Suprapubic skin (tissue), 4 donors: ENCODE data around the gene NBAS. TPM values are rescaled to one million over a fixed set of nuclear protein-coding genes. Genes with fewer than 3 reads are reported as not detected.

Source experiments
- DNase-seq, 2 donors: peaks; one replicate each; pipeline ENCODE4 v3.0.0-alpha.2; 2019; ENCODE audit warnings: low spot score in 2 of 2
- H3K27ac ChIP-seq: fragments of 200-600 bp; sonication (generic); one replicate; pipeline ENCODE4 v1.5.1; 2019
- H3K27me3 ChIP-seq: fragments of 200-600 bp; sonication (generic); one replicate; pipeline ENCODE4 v1.5.1; 2019
- H3K36me3 ChIP-seq: fragments of 200-600 bp; sonication (generic); one replicate; pipeline ENCODE4 v1.5.1; 2019
- H3K4me1 ChIP-seq: fragments of 200-600 bp; sonication (generic); one replicate; pipeline ENCODE4 v1.5.1; 2019
- H3K4me3 ChIP-seq: fragments of 200-600 bp; sonication (generic); one replicate; pipeline ENCODE4 v1.5.1; 2019; ENCODE audit warnings: mild to moderate bottlenecking
- H3K9me3 ChIP-seq: fragments of 200-600 bp; sonication (generic); one replicate; pipeline ENCODE4 v1.5.1; 2019
- EP300 ChIP-seq: sonication (generic); formaldehyde crosslinking; IDR thresholded peaks from one replicate; pipeline ENCODE4 v1.6.1; 2017; ENCODE audit warnings: antibody characterized with exemption
- POLR2A ChIP-seq, 2 donors: fragments of 450-650 bp; IDR thresholded peaks; one replicate each; pipeline ENCODE4 v1.6.1; 2017; ENCODE audit warnings: antibody characterized with exemption in 2 of 2, mild to moderate bottlenecking in 2 of 2, moderate library complexity in 2 of 2
- POLR2AphosphoS5 ChIP-seq, 3 donors: sonication (generic); formaldehyde crosslinking; IDR thresholded peaks; one replicate each; pipeline ENCODE4 v1.6.1; 2017; ENCODE audit warnings: antibody characterized with exemption in 3 of 3
- WGBS: methylation state at CpG from one replicate; pipeline ENCODE4 v1.1.5; 2018; 5-methylcytosine and 5-hydroxymethylcytosine counted together
- total RNA-seq, 4 donors: library from RNA; depleted of rRNA; stranded (reverse); fragments of >200 nt; gene quantifications; one replicate each; pipeline ENCODE4 v1.1.0, GENCODE V29; 2016
- TF ChIP-seq, protein P1 (sequence below), 2 donors: fragments of 200-600 bp in 1 of 2; fragments of 450-650 bp in 1 of 2; sonication (generic) in 1 of 2; IDR thresholded peaks; one replicate each; pipeline ENCODE4 v1.5.1; 2016 to 2019; ENCODE audit warnings: antibody characterized with exemption in 2 of 2, mild to moderate bottlenecking in 1 of 2, moderate library complexity in 1 of 2

The NBAS gene
- total RNA-seq, 4 donors from 2014 or later = 44.4 to 48.4 (median 45.6) TPM

DNA sequence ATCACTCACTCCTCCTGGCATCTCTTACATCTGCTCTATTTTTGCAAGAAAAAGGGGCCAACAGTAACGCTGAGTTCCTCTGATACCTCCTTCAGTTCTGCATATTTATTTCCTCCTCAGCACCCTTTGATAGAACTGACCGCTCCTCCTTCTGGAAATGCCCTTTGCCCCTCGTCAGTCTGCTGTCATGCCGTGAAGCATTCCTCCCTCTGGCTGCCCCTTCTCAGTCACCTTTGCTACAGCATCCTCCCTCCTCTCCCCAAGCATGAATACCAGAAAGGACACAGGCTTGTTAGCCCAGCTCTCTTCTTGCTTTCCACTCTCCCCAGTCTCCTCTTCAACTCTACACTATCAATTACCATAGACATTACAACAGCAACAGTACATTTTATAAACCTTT, 135.4 kb downstream of the NBAS start:
- H3K4me1 ChIP-seq = no peaks in the 10 kb centered on the region
- TF ChIP-seq POLR2A (IDR thresholded peaks at IDR 0.05) (no peak), POLR2AphosphoS5 (IDR thresholded peaks at IDR 0.05) (no peak), EP300 (no peak)
- TF ChIP-seq, protein P1, sequence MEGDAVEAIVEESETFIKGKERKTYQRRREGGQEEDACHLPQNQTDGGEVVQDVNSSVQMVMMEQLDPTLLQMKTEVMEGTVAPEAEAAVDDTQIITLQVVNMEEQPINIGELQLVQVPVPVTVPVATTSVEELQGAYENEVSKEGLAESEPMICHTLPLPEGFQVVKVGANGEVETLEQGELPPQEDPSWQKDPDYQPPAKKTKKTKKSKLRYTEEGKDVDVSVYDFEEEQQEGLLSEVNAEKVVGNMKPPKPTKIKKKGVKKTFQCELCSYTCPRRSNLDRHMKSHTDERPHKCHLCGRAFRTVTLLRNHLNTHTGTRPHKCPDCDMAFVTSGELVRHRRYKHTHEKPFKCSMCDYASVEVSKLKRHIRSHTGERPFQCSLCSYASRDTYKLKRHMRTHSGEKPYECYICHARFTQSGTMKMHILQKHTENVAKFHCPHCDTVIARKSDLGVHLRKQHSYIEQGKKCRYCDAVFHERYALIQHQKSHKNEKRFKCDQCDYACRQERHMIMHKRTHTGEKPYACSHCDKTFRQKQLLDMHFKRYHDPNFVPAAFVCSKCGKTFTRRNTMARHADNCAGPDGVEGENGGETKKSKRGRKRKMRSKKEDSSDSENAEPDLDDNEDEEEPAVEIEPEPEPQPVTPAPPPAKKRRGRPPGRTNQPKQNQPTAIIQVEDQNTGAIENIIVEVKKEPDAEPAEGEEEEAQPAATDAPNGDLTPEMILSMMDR (IDR thresholded peaks at IDR 0.05) = no peak
- 86% methylated on average over 4 of the region's 4 CpGs for WGBS
- DNase-seq = no peak
- peaks cover 11% of the 10 kb centered on the region for H3K36me3 ChIP-seq
- no peak overlapping the region for H3K27ac ChIP-seq
- no peaks in the 10 kb centered on the region for H3K9me3 ChIP-seq
- no peaks in the 10 kb centered on the region for H3K27me3 ChIP-seq
- H3K4me3 ChIP-seq = no peak overlapping the region

DNA sequence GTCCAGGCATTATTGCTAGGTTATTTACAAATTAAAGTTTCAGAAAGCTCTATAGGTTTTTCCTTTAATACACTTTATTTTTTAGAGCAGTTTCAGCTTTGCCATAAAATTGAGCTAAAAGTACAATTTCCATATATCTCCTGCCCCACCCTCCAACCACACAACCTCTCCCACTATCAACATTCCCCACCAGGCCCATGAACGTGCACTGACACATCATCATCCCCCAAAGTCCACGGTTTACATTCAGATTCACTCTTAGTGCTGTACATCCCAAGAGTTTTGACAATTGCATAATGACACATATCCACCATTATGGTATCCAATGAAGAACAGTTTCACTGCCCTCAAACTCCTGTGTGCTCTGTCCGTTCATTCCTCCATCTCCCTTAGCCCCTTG, 139.4 kb downstream of the NBAS start:
- Histone ChIP-seq H3K4me3 (no peak overlapping the region), H3K4me1 (no peaks in the 10 kb centered on the region), H3K27me3 (no peaks in the 10 kb centered on the region), H3K9me3 (no peaks in the 10 kb centered on the region), H3K27ac (no peak overlapping the region), H3K36me3 (peaks cover 16% of the 10 kb centered on the region)
- 78% methylated on average over 3 of the region's 3 CpGs for WGBS
- DNase-seq = no peak
- TF ChIP-seq POLR2AphosphoS5 (IDR thresholded peaks at IDR 0.05) = no peak
- TF ChIP-seq, protein P1 (IDR thresholded peaks at IDR 0.05) = no peak
- no peak for TF ChIP-seq EP300
- no peak for TF ChIP-seq POLR2A (IDR thresholded peaks at IDR 0.05)

DNA sequence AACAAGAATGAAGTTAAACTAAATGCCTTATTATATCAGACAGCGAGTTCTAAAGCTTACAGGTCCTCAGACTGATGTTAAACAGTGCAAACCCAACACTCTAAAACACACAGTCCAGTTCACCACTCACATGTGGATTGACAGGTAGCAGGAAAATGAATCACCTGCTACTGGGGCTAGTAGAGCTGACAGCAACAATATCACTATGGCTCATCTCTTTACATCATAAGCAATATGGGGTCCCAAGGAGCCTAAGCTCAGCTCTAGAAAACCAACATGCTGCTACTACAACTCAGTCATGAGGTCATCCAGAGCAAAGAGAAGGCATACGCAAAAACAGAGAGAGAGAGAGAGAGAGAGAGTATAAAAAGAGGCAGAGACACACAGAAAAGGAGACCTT, 145.4 kb downstream of the NBAS start:
- Histone ChIP-seq H3K4me3 (no peak overlapping the region), H3K4me1 (no peaks in the 10 kb centered on the region), H3K27ac (no peak overlapping the region), H3K27me3 (no peaks in the 10 kb centered on the region), H3K9me3 (no peaks in the 10 kb centered on the region), H3K36me3 (peaks cover 47% of the 10 kb centered on the region)
- TF ChIP-seq, protein P1 (IDR thresholded peaks at IDR 0.05) = no peak
- TF ChIP-seq POLR2A (IDR thresholded peaks at IDR 0.05) (no peak), POLR2AphosphoS5 (IDR thresholded peaks at IDR 0.05) (no peak), EP300 (no peak)
- no peak for DNase-seq
- WGBS = 95% methylated on average over 2 of the region's 2 CpGs

DNA sequence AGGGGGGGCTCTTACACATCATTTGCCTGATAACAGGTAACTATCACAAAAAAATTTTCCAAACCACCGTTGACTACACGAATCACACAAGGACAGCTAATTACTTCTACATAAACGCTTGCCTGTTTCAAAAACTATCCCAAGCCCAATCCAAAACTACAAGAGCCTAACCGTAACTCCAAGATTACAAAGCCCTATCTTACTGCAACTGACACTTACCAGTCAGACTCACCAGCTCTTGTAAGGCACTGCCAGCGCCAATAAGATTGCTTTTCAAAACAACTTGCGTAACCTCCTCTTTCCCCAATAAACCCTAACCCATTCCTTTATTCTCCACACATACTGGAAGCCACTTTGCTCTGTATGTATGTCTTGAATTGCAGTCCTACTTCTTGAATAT, 148.4 kb downstream of the NBAS start:
- H3K4me3 ChIP-seq = no peak overlapping the region
- 97% methylated on average over 6 of the region's 6 CpGs for WGBS
- no peaks in the 10 kb centered on the region for H3K9me3 ChIP-seq
- peaks cover 58% of the 10 kb centered on the region for H3K36me3 ChIP-seq
- TF ChIP-seq, protein P1 (IDR thresholded peaks at IDR 0.05) = no peak
- TF ChIP-seq POLR2A (IDR thresholded peaks at IDR 0.05) (no peak), EP300 (no peak)
- no peak overlapping the region for H3K27ac ChIP-seq
- H3K4me1 ChIP-seq = no peaks in the 10 kb centered on the region
- no peak for DNase-seq
- no peaks in the 10 kb centered on the region for H3K27me3 ChIP-seq

DNA sequence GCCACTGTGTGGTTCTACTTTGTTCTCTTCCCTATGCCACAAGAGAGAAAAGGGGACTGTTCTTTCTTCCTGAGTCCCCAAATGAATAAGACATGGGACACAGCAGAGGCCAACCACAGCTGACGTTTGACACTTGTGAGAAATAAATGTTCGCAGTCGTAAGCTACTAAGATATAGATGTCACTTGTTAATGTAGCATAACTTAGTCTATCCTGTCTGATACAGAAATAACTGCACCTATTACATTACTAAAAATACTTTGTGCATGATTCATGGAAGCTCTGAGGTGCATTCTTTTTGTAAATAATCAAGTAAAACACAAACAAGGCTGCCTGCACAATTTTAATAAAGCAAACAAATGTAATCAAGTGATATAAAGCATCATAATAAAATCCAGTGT, 148.8 kb downstream of the NBAS start:
- WGBS = 95% methylated on average over 3 of the region's 3 CpGs
- no peaks in the 10 kb centered on the region for H3K4me1 ChIP-seq
- DNase-seq = no peak
- TF ChIP-seq EP300 (no peak), POLR2A (IDR thresholded peaks at IDR 0.05) (no peak), POLR2AphosphoS5 (IDR thresholded peaks at IDR 0.05) (no peak)
- TF ChIP-seq, protein P1 (IDR thresholded peaks at IDR 0.05) = no peak
- H3K36me3 ChIP-seq = peaks cover 58% of the 10 kb centered on the region
- H3K27me3 ChIP-seq = no peaks in the 10 kb centered on the region
- no peak overlapping the region for H3K4me3 ChIP-seq
- no peaks in the 10 kb centered on the region for H3K9me3 ChIP-seq
- H3K27ac ChIP-seq = no peak overlapping the region
